ENCODE results near the gene STRN3.
A peak's percentile ranks its signal among the peaks of the same experiment; 100 is the strongest.

The STRN3 gene

GRCh38 chr14:30849983-30850382 is 176.2 kb downstream of the STRN3 start:
- H3K4me3 ChIP-seq (ENCODE audit: low read length): no peak overlapping the region
- no peak for TF ChIP-seq ZNF274 (IDR thresholded peaks at IDR 0.05; ENCODE audit: low read depth, low read length)

GRCh38 chr14:30849354-30849753 is 176.8 kb downstream of the STRN3 start:
- H3K4me3 ChIP-seq (ENCODE audit: low read length): peak overlapping the region; percentile 16; the same call in 1 of the 2 replicates
- TF ChIP-seq ZNF274 (IDR thresholded peaks at IDR 0.05; ENCODE audit: low read depth, low read length): no peak

GRCh38 chr14:30848449-30849240 is 177.5 kb downstream of the STRN3 start:
- H3K4me3 ChIP-seq (ENCODE audit: low read length): peak overlapping the region; percentile 16; the same call in 1 of the 2 replicates
- no peak for TF ChIP-seq ZNF274 (IDR thresholded peaks at IDR 0.05; ENCODE audit: low read depth, low read length)

Measured in GM08714 (cell line).